GM23338 (cell line): ENCODE results near the gene MAP3K10. TPM values are rescaled to one million over a fixed set of nuclear protein-coding genes. Genes with fewer than 3 reads are reported as not detected.

Experiments used
- ATAC-seq: fragments of 200-7000 bp; cut with Tn5 transposase; 3 replicates; pipeline ENCODE4 v1.9.1; 2020
- DNase-seq: peaks from one replicate; pipeline ENCODE4 v3.0.0-alpha.2; 2015; ENCODE audit warnings: low spot score
- H2AFZ ChIP-seq: fragments of 200-600 bp; sonication (generic); 2 replicates; pipeline ENCODE4 v1.8.0; 2016; ENCODE audit warnings: antibody characterized with exemption, mild to moderate bottlenecking, moderate library complexity
- H3F3A ChIP-seq: fragments of 200-600 bp; sonication (generic); replicated peaks from 2 replicates; pipeline ENCODE4 v1.8.0; 2017; ENCODE audit warnings: antibody characterized with exemption, mixed run types, low read depth
- H3K27ac ChIP-seq: fragments of 200-600 bp; sonication (generic); 2 replicates; pipeline ENCODE4 v1.6.1; 2016; ENCODE audit warnings: low read depth
- H3K27me3 ChIP-seq: fragments of 200-600 bp; sonication (generic); 2 replicates; pipeline ENCODE4 v1.8.0; 2016; ENCODE audit warnings: mild to moderate bottlenecking, mixed run types, moderate library complexity; ENCODE audit not compliant: insufficient read depth
- H3K36me3 ChIP-seq: fragments of 200-600 bp; sonication (generic); 2 replicates; pipeline ENCODE4 v1.8.0; 2016; ENCODE audit warnings: mild to moderate bottlenecking; ENCODE audit not compliant: insufficient read depth
- H3K4me1 ChIP-seq: fragments of 200-600 bp; sonication (generic); 2 replicates; pipeline ENCODE4 v1.8.0; 2016; ENCODE audit warnings: mild to moderate bottlenecking, moderate library complexity; ENCODE audit not compliant: insufficient read depth
- H3K4me2 ChIP-seq: fragments of 200-600 bp; sonication (generic); 2 replicates; pipeline ENCODE4 v1.7.1; 2017; ENCODE audit warnings: mixed run types
- H3K4me3 ChIP-seq: fragments of 200-600 bp; sonication (generic); 2 replicates; pipeline ENCODE4 v1.6.1; 2016; ENCODE audit warnings: mixed run types
- H3K79me2 ChIP-seq: fragments of 200-600 bp; sonication (generic); replicated peaks from 2 replicates; pipeline ENCODE4 v1.8.0; 2017; ENCODE audit warnings: mild to moderate bottlenecking; ENCODE audit not compliant: insufficient read depth
- H3K9me2 ChIP-seq: fragments of 200-600 bp; sonication (generic); 2 replicates; pipeline ENCODE4 v1.8.0; 2017; ENCODE audit not compliant: insufficient read depth
- H4K20me1 ChIP-seq: fragments of 200-600 bp; sonication (generic); replicated peaks from 2 replicates; pipeline ENCODE4 v1.8.0; 2017; ENCODE audit warnings: mild to moderate bottlenecking; ENCODE audit not compliant: insufficient read depth
- H3K27ac Mint-ChIP-seq: 2 replicates; pipeline ENCODE4 v1.8.0; 2020; ENCODE audit warnings: inconsistent platforms, mild to moderate bottlenecking, moderate library complexity, mixed read lengths
- H3K27me3 Mint-ChIP-seq: 3 replicates; pipeline ENCODE4 v1.8.0; 2022; ENCODE audit warnings: low read depth, mild to moderate bottlenecking, moderate library complexity, mixed read lengths, inconsistent platforms; ENCODE audit not compliant: insufficient read depth, poor library complexity
- H3K36me3 Mint-ChIP-seq: 3 replicates; pipeline ENCODE4 v1.8.0; 2021; ENCODE audit warnings: low read depth, mild to moderate bottlenecking, inconsistent platforms, moderate library complexity, mixed read lengths
- H3K4me1 Mint-ChIP-seq: 3 replicates; pipeline ENCODE4 v1.8.0; 2020; ENCODE audit warnings: mild to moderate bottlenecking, inconsistent platforms, mixed read lengths
- H3K4me3 Mint-ChIP-seq: 3 replicates; pipeline ENCODE4 v1.8.0; 2021; ENCODE audit warnings: moderate library complexity, mild to moderate bottlenecking, inconsistent platforms, mixed read lengths
- H3K9me3 Mint-ChIP-seq: 3 replicates; pipeline ENCODE4 v1.8.0; 2020; ENCODE audit warnings: moderate library complexity, mild to moderate bottlenecking, inconsistent platforms, mixed read lengths
- ZNF331 ChIP-seq: fragments of 250-450 bp; sonication (Bioruptor Pico); IDR thresholded peaks from 2 replicates; pipeline ENCODE4 v1.5.0; 2020; ENCODE audit warnings: low read depth, mild to moderate bottlenecking, moderate library complexity
- polyA plus RNA-seq: library from polyadenylated mRNA; unstranded; fragments of >200 nt; fragmentation: Nextera tagmentation; extraction: Ambion mirVana; gene quantifications from 2 replicates; pipeline ENCODE4 v1.2.1, GENCODE V29; 2016
- total RNA-seq: library from RNA; depleted of rRNA; stranded (reverse); fragments of >200 nt; shearing (Covaris generic); gene quantifications from 2 replicates; pipeline ENCODE4 v1.2.3, GENCODE V29; 2014
- TF ChIP-seq, protein P1 (sequence below): fragments of 250-450 bp; sonication (Bioruptor Pico); IDR thresholded peaks from 2 replicates; pipeline ENCODE4 v1.5.0; 2020; ENCODE audit warnings: mild to moderate bottlenecking, moderate library complexity

Gene MAP3K10
- total and polyA plus RNA-seq, 2 experiments from 2014 or later, result 5.9 to 13.7 TPM

GRCh38 chr19:40255619-40256166 lies 64.5 kb downstream of the MAP3K10 start:
- peaks cover 15% of the 10 kb centered on the region for H3K4me1 Mint-ChIP-seq
- DNase-seq, result no peak

More at GRCh38 chr19:40255619-40256166, 64.5 kb downstream of the MAP3K10 start:
- no peak overlapping the region for H3K27ac Mint-ChIP-seq
- no peak overlapping the region for H3K27ac ChIP-seq
- H3K9me2 ChIP-seq, result no peaks in the 10 kb centered on the region
- H3K4me3 ChIP-seq, result no peak overlapping the region
- no peak overlapping the region for H3K4me2 ChIP-seq
- peaks cover 3% of the 10 kb centered on the region for H3K27me3 Mint-ChIP-seq
- H3K36me3 ChIP-seq, result no peaks in the 10 kb centered on the region; the same call in 1 of the 2 replicates
- TF ChIP-seq, protein P1, sequence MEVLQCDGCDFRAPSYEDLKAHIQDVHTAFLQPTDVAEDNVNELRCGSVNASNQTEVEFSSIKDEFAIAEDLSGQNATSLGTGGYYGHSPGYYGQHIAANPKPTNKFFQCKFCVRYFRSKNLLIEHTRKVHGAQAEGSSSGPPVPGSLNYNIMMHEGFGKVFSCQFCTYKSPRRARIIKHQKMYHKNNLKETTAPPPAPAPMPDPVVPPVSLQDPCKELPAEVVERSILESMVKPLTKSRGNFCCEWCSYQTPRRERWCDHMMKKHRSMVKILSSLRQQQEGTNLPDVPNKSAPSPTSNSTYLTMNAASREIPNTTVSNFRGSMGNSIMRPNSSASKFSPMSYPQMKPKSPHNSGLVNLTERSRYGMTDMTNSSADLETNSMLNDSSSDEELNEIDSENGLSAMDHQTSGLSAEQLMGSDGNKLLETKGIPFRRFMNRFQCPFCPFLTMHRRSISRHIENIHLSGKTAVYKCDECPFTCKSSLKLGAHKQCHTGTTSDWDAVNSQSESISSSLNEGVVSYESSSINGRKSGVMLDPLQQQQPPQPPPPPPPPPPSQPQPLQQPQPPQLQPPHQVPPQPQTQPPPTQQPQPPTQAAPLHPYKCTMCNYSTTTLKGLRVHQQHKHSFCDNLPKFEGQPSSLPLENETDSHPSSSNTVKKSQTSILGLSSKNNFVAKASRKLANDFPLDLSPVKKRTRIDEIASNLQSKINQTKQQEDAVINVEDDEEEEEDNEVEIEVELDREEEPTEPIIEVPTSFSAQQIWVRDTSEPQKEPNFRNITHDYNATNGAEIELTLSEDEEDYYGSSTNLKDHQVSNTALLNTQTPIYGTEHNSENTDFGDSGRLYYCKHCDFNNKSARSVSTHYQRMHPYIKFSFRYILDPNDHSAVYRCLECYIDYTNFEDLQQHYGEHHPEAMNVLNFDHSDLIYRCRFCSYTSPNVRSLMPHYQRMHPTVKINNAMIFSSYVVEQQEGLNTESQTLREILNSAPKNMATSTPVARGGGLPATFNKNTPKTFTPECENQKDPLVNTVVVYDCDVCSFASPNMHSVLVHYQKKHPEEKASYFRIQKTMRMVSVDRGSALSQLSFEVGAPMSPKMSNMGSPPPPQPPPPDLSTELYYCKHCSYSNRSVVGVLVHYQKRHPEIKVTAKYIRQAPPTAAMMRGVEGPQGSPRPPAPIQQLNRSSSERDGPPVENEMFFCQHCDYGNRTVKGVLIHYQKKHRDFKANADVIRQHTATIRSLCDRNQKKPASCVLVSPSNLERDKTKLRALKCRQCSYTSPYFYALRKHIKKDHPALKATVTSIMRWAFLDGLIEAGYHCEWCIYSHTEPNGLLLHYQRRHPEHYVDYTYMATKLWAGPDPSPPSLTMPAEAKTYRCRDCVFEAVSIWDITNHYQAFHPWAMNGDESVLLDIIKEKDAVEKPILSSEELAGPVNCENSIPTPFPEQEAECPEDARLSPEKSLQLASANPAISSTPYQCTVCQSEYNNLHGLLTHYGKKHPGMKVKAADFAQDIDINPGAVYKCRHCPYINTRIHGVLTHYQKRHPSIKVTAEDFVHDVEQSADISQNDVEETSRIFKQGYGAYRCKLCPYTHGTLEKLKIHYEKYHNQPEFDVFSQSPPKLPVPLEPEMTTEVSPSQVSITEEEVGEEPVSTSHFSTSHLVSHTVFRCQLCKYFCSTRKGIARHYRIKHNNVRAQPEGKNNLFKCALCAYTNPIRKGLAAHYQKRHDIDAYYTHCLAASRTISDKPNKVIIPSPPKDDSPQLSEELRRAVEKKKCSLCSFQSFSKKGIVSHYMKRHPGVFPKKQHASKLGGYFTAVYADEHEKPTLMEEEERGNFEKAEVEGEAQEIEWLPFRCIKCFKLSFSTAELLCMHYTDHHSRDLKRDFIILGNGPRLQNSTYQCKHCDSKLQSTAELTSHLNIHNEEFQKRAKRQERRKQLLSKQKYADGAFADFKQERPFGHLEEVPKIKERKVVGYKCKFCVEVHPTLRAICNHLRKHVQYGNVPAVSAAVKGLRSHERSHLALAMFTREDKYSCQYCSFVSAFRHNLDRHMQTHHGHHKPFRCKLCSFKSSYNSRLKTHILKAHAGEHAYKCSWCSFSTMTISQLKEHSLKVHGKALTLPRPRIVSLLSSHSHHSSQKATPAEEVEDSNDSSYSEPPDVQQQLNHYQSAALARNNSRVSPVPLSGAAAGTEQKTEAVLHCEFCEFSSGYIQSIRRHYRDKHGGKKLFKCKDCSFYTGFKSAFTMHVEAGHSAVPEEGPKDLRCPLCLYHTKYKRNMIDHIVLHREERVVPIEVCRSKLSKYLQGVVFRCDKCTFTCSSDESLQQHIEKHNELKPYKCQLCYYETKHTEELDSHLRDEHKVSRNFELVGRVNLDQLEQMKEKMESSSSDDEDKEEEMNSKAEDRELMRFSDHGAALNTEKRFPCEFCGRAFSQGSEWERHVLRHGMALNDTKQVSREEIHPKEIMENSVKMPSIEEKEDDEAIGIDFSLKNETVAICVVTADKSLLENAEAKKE (CRISPR knock-in tag), result no peak
- no peak for TF ChIP-seq ZNF331
- H3K36me3 Mint-ChIP-seq, result peaks cover 31% of the 10 kb centered on the region
- H3K79me2 ChIP-seq, result peaks cover 24% of the 10 kb centered on the region
- H3F3A ChIP-seq, result no peaks in the 10 kb centered on the region
- no peaks in the 10 kb centered on the region for H3K27me3 ChIP-seq
- no peak overlapping the region for H3K4me3 Mint-ChIP-seq
- peaks cover 2% of the 10 kb centered on the region; the same call in 1 of the 3 replicates for H3K9me3 Mint-ChIP-seq
- peaks cover 7% of the 10 kb centered on the region; the same call in 1 of the 2 replicates for H3K4me1 ChIP-seq
- no peak overlapping the region for H2AFZ ChIP-seq
- H4K20me1 ChIP-seq, result peaks cover 7% of the 10 kb centered on the region
- no peak for ATAC-seq
